B cell (primary cell): ENCODE results near the gene ESR1.
"Not testable (repeated sequence)": the region's sequence is repeated elsewhere in the genome, so short reads cannot be mapped to it uniquely, and the experiment has no call there.

Experiments
- CTCF ChIP-seq: fragments of 200-600 bp; IDR thresholded peaks from one replicate; pipeline ENCODE4 v1.8.0; 2022; ENCODE audit warnings: antibody characterized with exemption, mild to moderate bottlenecking
- EZH2 ChIP-seq: IDR thresholded peaks from 2 replicates; pipeline ENCODE4 v1.6.1; 2012; ENCODE audit warnings: borderline replicate concordance, low read depth, mild to moderate bottlenecking, moderate library complexity, low read length; ENCODE audit not compliant: insufficient read depth, poor library complexity, severe bottlenecking

- not testable (repeated sequence) for TF ChIP-seq CTCF, EZH2
Measured at GRCh38 chr6:152026744-152027143, 219.3 kb downstream of the ESR1 start.
